ENCODE measurements around the gene SLC45A1.

DNA sequence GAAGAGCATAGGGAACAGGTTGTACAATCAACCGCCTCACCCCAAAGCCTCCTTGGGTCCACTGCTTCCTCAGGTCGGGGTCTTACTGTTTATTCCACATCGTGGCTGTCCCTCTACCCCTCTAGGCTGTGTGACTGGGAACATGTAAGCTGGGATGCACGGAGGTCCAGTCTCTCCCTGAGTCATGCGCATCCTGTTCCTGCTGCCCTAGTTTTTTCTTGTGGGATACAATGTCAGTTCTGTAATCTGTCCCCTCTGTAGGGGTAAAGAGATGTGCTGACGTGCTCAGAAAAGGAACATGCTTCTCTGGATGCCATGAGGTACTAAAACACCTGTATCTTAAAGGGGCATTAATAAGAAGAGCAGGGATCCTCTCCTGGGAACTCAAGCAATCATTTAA lies 66.2 kb downstream of the SLC45A1 start:
- TF ChIP-seq, protein P1, sequence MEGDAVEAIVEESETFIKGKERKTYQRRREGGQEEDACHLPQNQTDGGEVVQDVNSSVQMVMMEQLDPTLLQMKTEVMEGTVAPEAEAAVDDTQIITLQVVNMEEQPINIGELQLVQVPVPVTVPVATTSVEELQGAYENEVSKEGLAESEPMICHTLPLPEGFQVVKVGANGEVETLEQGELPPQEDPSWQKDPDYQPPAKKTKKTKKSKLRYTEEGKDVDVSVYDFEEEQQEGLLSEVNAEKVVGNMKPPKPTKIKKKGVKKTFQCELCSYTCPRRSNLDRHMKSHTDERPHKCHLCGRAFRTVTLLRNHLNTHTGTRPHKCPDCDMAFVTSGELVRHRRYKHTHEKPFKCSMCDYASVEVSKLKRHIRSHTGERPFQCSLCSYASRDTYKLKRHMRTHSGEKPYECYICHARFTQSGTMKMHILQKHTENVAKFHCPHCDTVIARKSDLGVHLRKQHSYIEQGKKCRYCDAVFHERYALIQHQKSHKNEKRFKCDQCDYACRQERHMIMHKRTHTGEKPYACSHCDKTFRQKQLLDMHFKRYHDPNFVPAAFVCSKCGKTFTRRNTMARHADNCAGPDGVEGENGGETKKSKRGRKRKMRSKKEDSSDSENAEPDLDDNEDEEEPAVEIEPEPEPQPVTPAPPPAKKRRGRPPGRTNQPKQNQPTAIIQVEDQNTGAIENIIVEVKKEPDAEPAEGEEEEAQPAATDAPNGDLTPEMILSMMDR (IDR thresholded peaks at IDR 0.05), result no peak
- TF ChIP-seq POLR2A (IDR thresholded peaks at IDR 0.05) (no peak), POLR2AphosphoS5 (IDR thresholded peaks at IDR 0.05) (no peak), EP300 (IDR thresholded peaks at IDR 0.05) (no peak)

All from gastroesophageal sphincter (tissue), 3 donors.